HG03378 (cell line): ENCODE measurements around the gene GFRA1.

Source experiments
- ATAC-seq: cut with Tn5 transposase; IDR thresholded peaks from one replicate; pipeline ENCODE4 v1.9.1; 2021; ENCODE audit warnings: mild to moderate bottlenecking, moderate library complexity; ENCODE audit not compliant: unreplicated experiment

GFRA1 gene

DNA sequence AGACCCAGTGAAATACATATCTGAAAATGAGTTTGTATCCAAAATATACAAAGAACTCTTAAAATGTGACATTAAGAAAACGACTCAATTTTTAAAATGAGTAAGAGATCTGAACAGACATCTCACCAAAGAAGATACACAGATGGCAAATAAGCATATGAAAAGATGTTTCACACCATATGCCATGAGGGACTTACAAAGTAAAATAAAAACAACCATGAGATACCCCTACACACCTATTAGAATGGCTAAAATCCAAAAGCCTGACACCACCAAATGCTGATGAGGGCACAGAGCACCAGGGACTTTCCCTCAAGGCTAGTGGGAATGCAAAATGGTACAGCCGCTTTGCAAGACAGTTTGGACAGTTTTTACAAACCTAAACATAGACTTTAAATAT is 27.9 kb downstream of the GFRA1 start:
- ATAC-seq: no peak

DNA sequence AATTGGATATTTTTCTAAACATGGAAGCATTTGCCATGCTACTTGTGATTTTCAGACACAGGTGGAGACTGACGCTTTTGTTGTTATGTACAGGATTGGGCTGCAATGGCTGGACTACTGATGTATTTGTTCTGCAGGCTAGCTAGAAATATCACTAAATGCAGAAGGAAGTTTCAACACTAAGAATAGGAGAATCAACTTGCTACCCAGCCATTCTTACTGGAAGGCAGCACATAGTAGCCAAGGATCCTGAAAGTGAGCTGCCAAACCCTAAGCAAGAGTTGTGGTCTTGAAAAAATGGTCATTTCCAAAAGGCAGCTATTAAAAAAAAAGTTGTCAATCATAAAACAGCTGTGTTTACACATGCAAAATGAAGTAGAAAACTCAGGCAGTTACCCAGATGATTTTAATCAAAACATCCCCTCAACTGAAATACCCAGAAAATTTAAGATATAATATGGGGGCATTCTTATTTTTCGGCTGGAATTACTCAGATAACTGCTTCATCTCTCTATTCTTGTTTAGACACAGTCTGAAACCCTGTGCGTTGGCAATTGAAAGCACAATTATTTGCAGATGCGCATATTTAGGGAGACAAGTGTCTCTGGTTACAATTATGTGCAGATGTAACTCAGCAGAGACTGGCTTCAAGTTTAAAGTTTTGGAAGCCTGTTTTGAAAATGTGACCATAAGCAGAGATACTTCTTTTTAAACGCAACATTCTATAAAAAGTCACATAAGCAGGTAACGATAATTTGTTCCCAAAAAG is 31.2 kb downstream of the GFRA1 start:
- ATAC-seq: no peak

DNA sequence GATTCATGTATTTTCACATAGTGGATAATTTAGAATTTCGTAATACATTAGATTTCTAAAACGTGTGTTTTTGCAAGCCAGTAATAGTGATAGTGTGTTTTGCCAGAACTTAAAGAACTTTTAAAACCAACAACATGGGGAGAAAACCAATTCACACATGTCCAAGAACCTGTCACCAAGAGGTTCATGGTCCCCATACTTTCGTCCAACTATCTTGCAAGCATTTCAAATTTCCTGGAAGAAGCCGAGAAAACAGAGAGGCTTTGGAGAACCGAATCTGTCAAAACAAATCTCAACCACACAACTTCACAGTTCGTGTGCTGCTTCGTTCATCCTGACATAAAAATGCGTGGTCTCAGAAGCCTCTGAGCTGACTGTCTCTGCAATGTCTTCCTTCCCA is 31.9 kb downstream of the GFRA1 start:
- ATAC-seq: no peak

DNA sequence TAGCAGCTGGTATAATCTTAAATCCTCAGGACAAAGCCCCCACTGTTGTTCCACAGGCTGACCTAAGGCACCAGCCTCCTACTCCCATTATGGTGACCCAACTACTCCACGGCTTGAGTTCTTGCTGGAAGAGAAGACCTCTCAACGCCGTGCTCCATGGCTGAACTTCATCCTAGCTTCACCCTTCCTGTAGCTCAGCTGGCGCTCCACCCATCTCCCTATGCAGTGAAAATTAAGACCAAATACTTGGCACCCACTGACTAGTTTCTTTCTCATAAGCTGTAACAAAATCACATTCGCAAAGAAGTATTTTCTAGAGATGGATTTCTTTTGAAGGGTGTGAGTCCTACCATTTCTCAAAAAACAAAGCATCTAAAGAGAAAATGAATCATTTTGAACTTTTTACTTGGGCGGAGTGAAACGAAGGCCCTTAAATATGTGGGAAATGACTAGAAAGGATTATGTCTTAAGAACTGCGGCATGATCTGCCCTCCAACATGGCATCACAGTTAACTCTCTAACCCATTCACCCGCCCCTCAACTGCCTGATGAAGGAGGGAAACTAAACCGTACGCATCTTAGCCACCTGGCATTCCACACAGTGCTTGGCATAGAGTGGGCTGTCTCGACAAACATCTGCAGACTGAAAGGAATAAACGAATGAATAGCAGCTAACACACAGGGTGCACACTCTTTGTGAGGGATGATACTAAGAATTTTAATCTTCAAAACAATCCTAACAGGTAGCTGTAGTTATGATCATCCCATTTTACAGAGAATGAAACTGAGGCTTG is 32.7 kb downstream of the GFRA1 start:
- no peak for ATAC-seq

DNA sequence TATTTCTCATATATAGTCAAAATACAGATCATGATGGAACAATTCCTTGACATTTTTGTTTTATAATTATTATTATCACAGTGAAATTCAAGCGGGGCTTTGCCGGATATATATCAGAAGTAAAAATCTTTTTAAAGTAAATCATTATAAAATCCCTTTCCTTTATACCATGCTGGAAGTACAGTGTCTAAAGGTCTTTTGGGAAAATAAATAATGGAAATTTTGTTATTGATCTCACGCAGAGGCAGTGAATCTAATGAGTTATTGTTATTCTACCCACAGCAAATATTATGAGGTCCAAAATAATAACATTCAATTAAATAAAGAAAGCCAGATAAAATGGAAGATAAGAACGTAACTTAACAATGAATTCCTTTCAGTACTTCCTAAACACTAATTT is 33.8 kb downstream of the GFRA1 start:
- no peak for ATAC-seq

DNA sequence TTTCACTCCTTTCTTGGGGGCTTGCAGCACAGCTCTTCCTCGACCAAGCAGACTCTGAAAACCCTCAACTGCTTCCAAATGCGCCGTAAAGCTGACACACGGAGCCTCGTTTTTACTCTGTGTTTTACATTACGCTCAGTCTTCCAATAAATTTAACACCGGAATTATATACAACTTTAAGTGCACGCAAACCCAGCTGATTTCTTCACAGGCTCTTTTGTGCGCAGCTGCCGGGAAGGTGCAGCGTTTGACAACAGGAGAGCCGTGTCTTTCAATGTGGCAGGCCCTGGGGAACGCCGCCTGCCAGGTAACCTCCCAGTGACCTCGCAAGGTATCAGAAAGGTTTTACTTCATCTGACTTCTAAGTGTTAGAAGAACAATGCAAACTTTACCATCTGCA is 35.0 kb downstream of the GFRA1 start:
- no peak for ATAC-seq

DNA sequence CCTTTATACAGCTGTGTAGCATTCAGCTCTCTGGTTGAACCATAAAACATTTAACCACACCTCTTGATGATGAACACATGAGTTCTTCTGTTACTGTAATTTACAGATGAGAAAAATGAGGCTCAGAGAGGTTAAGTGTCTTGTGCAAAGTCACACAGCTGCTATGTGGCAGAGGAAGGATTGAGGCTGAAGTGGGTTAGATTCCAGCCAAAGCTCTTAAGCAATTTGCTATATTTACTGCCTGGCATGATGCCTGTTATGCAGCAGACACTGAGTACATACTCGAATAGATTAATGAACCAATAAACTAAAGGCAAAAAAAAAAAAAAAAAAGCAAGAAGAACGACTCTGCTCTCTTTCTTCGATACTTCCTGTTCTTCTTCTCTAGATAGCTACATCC is 35.7 kb downstream of the GFRA1 start:
- no peak for ATAC-seq

DNA sequence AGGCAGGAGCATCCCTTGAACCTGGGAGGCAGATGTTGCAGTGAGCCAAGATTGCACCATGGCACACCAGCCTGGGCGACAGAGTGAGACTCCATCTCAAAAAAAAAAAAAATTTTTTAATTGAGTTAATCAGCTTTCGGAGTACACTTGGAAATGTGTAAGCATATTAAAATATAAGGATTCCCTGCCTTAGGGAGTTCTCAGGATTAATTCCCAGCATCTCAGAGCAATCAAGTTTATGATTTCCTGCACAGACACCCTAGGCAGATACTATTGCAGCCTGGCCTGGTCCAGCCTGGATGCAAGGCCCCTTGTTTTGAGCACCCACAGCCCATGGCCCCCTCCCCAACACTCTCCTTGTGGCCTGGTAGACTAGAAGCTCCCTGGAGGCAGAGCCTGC is 39.8 kb downstream of the GFRA1 start:
- no peak for ATAC-seq

DNA sequence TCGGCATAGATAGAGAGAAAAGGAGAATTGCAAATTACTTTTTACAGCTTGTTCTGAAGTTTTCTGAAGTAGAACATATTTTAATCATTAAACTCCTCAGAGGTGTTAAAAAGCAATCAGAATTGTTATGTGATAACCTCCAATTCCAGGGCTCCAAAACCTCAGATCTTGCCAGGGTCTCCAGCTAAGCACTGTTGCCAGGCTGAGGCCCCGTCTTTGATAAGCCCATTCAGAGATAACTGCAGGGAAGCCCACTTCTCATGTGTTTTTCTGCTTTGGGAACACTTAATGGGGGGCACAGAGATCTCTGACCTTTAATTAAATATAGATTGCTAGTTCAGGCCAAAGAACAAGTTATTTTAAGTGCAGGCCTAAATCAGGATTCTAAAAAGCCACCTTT is 40.4 kb downstream of the GFRA1 start:
- ATAC-seq: no peak

DNA sequence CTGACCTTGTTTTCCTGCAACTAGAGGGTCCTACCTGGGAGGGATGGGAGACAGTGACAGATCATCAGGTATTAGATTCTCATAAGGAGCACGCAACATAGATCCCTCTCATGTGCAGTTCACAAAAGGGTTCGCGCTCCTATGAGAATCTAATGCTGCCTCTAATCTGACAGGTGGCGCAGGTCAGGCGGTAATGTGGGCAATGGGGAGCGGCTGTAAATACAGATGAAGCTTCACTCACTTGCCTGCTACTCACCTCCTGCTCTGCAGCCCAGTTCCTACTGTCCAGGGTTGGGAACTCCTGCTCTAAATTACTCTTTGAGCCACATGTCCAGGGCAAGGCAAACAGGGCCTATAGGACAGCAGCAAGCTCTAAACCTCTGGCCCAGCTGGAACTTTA is 46.2 kb downstream of the GFRA1 start:
- no peak for ATAC-seq

DNA sequence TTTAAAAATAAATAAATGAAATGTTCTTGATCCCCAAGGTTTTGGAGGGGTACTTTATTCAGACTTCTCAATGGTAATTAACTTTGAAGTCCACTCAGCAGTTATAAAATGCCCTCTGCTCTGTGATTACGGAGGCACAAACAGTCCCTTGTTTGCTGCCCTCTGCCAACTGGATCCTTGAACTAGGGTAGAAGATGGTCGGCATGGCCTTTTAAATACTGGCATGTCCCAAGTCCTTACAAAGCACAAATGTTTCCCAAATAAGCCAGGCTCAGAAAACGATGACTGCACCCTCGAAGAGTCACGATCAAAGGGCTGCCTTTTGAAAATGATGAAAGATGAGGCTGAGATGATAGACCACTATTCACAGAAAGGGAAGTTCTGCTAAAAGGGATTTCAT is 47.0 kb downstream of the GFRA1 start:
- no peak for ATAC-seq

DNA sequence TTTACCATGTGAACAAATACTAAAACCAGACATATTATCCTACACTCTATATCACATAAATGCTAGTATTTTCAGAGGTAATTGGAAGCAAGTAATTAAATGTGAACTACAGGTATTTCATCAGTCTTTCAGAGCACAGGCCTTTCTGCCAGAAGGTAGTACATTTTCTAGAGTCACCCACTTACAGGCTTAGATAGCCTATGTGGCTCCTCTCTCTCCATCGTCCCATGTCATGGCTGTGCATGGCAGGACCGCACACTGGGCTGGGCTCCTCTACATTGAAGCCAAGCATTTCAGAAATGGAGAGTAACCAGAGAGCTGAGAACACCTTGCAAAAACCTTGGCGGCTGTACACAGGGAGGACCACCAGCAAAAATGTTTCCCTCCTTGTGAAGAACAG is 49.7 kb downstream of the GFRA1 start:
- ATAC-seq: no peak

DNA sequence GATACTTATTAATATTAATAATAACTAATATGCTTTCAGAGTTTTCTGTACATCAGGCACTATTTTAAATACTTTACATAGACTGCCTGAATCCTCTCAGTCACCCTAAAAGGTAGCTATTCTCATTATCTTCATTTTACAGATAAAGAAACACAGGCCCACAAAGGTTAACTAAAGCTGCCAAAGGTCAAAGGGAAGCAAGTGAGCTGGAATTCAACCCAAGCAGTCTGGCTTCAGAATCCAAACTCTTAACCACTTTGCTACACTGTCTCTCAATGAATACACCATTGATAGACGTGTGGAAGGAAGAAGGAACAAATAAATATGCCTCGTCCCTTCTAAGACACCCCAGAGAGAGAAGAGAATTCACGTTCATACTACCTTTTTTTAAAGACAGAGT is 52.0 kb downstream of the GFRA1 start:
- no peak for ATAC-seq

DNA sequence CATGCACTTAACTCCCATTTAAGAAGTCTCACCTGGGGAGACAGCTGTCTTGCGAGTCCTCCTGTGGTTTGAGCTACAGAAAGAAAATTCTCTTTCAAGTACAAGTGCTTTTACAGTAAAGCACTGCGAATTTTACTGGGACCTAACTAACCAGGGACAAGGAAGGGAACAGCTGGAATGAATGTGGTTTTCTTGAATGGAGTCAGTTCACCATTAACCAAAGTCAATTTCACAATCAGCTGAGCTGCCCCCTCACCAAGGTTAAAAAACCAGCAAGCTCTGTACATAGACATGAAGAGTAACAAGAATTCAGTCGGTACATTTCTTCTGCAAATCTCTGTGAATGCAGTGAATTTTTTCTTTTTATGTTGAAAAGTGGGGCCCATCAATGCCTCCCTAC is 56.3 kb downstream of the GFRA1 start:
- ATAC-seq: no peak

DNA sequence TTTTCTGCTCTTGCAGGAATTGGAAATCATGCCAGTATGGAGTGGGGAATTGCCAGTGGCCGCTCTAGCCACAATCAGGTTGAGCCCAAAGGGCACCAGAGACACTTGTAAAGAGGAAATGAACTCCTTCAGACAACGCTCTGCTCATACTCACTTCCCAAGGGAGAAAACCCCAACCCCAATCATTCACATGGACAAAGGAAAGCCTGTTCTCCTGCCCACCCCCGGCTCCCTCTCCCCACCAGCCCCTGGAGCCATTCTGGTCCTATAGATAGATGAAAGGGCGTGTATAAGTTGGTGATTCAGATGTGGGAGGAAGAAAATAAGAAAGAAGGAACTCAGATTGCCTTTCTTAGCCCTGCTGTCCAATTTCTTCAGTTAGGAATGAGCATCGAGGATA is 57.4 kb downstream of the GFRA1 start:
- ATAC-seq: no peak

DNA sequence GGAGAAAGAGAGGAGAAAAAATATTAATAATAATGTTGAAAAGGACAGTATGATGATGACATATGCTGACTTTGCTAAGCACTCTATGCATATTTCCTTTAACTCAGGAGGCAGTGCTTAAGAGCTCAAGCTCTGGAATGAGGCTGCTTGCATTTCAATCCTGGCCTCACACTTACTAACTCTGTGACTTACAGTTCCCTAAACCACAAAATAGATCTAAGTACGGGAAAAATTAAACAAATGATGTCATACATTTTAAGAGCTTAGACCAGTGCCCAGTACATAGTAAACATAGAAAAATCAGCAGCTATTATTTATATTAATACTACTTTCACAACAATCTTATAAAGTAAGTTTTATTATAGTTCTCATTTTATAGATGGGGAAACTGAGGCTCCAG is 61.3 kb downstream of the GFRA1 start:
- ATAC-seq: no peak

DNA sequence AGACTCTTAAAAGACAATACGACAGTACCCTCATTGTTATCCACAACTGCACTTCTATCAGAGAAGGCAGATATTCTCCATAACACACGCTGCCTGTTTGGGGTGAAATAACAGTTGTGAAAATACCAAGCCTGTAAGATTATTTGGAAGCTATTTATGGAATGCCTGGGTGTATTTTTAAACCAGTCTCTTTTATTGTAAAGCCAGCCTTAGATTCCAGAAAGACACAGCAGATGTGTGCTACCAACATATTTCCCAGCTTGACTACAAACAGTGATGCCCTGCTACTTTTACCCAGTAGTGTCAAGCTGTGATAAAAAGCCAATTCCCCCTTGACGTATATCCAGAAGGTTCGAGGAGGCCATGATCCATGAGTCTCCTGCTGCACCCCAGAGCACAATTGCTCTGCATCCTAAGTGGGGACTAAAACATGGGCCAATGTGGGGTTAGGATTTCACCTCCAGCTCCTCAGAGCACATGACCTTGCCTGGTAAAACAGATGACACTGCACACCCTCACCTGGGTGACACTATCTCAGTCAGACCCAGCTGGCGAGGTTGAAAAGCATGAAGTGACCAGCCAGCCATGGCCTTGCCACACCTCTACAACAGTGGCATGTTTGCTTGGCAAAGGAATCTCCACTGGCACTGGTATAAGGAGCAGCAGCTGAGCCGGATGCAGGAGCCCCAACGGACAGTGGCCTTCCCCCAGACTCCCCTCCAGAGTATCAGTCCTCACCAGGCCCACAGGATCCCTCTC is 62.2 kb downstream of the GFRA1 start:
- no peak for ATAC-seq

DNA sequence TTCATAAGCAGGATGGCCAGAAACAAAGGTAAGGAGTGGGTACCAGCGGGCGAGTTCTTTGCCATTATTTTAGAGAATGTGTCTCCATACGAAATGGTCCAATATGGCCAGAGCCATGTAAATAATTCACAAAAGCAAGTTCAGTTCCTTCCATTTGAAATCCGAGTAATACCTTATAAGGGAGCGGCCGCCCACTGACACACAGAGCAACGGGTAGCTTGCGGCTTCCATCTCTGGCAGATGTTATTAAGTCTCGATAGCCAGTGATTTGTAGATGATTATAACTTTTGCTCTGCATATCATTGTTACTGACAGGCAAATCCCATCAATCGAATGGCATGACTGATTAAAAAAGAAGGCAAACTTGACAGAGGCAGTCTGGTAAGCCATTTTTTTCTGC is 63.2 kb downstream of the GFRA1 start:
- ATAC-seq: no peak

DNA sequence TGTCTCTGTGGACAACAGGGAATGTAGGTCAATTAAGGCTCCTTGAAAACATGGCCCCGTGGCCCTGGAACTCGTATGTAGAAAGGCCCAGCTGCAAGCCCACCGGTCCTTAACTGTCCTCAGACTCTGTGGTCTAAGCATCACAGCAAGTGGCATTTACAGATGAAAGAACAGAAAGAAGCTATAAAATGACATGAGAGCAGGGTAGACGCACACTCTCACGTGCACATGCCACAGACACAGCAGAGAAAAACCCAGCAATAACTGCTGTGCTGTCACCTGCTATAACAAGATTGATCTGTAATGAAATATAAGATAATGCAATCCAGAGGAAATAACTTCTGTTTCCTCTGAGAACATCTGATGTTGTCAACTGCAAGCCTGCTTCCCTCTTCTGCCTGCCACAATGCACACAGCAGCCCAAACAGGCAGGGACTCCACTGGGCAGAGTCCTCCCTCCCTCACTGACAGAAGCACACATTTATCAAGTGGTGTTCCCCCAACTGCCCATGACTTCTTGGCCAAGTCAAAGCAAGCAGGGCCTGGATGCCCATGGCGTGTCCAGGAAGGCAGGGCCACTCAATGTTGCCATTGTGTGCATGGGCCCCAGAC is 63.9 kb downstream of the GFRA1 start:
- no peak for ATAC-seq

DNA sequence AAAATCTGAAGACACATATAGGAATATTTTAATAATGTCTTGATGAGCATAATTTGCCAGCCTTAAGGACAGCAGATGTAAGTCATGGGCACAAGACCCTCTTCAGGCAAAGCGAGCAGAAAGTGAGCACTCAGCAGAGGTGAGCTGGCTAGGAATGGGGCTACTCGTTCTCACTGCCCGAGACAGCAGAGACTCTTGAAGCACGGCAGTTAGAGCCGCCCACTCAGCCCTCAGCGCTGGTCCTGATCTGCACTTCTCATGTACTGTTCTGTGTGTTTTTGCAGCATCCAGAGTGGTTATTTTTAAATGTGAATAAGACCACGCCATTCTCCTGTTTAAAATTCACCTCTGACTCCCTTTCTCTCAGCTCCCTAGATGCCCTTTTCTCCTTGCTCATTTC is 65.3 kb downstream of the GFRA1 start:
- ATAC-seq: no peak

DNA sequence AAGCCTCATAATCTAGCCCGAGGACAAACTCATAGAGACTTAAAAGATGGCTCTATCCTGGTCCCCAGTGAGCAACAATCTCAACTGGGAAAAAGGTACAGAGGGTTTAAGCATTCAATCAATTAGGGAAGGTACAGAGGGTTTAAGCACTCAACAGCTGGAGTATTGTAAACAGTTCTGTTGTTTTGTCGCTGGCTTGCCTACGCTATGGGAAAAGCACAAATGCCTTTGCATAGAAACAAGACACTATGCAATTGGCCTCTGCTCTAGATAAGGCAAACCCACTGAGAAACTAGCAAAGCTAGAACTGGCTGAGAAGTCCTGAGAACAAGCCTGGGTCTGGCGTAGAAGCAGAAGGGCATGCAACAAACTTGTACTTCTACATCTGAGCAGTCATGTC is 69.3 kb downstream of the GFRA1 start:
- ATAC-seq: no peak
